Tibial nerve (tissue), 4 donors: Measurements from ENCODE around the gene EPHX1. TPM values are rescaled to one million over a fixed set of nuclear protein-coding genes. Genes with fewer than 3 reads are reported as not detected.

ENCODE experiments used
- DNase-seq, 2 donors: peaks; one replicate each; pipeline ENCODE4 v3.0.0-alpha.2; 2019; ENCODE audit warnings: low spot score in 2 of 2
- H3K27ac ChIP-seq, 4 donors: fragments of 200-600 bp; sonication (generic) in 3 of 4; one replicate each; pipeline ENCODE4 v1.5.1; 2017 to 2019; ENCODE audit warnings: mild to moderate bottlenecking in 1 of 4
- H3K27me3 ChIP-seq, 2 donors: fragments of 200-600 bp; sonication (generic) in 1 of 2; one replicate each; pipeline versions ENCODE4 v1.5.1 to v1.6.0; 2017 to 2019
- H3K36me3 ChIP-seq, 3 donors: fragments of 200-600 bp; sonication (generic); one replicate each; pipeline ENCODE4 v1.5.1; 2018 to 2019
- H3K4me1 ChIP-seq, 4 donors: fragments of 200-600 bp; sonication (generic) in 3 of 4; one replicate each; pipeline ENCODE4 v1.5.1; 2017 to 2019
- H3K4me3 ChIP-seq, 4 donors: fragments of 200-600 bp; sonication (generic) in 3 of 4; one replicate each; pipeline ENCODE4 v1.5.1; 2017 to 2019; ENCODE audit warnings: mild to moderate bottlenecking in 1 of 4, moderate library complexity in 1 of 4
- H3K9me3 ChIP-seq, 4 donors: fragments of 200-600 bp; sonication (generic) in 3 of 4; one replicate each; pipeline ENCODE4 v1.5.1; 2017 to 2019
- CTCF ChIP-seq, 5 experiments: fragments of 200-600 bp in 3 of 5; fragments of 450-650 bp in 2 of 5; sonication (generic) in 3 of 5; IDR thresholded peaks; one replicate each; pipeline ENCODE4 v1.5.1; 2016 to 2019; ENCODE audit warnings: antibody characterized with exemption in 5 of 5, mild to moderate bottlenecking in 3 of 5, moderate library complexity in 2 of 5
- EP300 ChIP-seq, 2 donors: sonication (generic); formaldehyde crosslinking; IDR thresholded peaks; one replicate each; pipeline ENCODE4 v1.6.1; 2017; ENCODE audit warnings: antibody characterized with exemption in 2 of 2, mild to moderate bottlenecking in 1 of 2
- POLR2A ChIP-seq, 2 donors: fragments of 450-650 bp; IDR thresholded peaks; one replicate each; pipeline ENCODE4 v1.6.1; 2017; ENCODE audit warnings: antibody characterized with exemption in 2 of 2, mild to moderate bottlenecking in 2 of 2, moderate library complexity in 2 of 2
- WGBS, 2 donors: methylation state at CpG; one replicate each; pipeline ENCODE4 v1.1.5; 2018; 5-methylcytosine and 5-hydroxymethylcytosine counted together
- total RNA-seq, 4 donors: library from RNA; depleted of rRNA; stranded (reverse); fragments of >200 nt; gene quantifications; one replicate each; pipeline ENCODE4 v1.1.0, GENCODE V29; 2016

EPHX1 gene
- total RNA-seq, 4 donors from 2014 or later: 80.1 to 203 (median 133) TPM

- Histone ChIP-seq H3K27ac (no peak overlapping the region), H3K36me3 (no peaks in the 10 kb centered on the region), H3K4me3 (no peak overlapping the region), H3K4me1 (no peaks in the 10 kb centered on the region), H3K9me3 (no peaks in the 10 kb centered on the region), H3K27me3 (peaks cover 0 to 11% of the 10 kb centered on the region in 2 donors)
- DNase-seq: no peak
- TF ChIP-seq CTCF (IDR thresholded peaks at IDR 0.05): no peak
- no peak for TF ChIP-seq EP300 (IDR thresholded peaks at IDR 0.05)
- WGBS, 2 donors: 82 to 89% methylated on average over 5 of the region's 5 CpGs
These were observed 79.8 kb downstream of the EPHX1 start for GRCh38 chr1:225889743-225890142.

- TF ChIP-seq POLR2A (IDR thresholded peaks at IDR 0.05) (no peak), EP300 (IDR thresholded peaks at IDR 0.05) (no peak), CTCF (IDR thresholded peaks at IDR 0.05) (no peak)
- no peaks in the 10 kb centered on the region for H3K9me3 ChIP-seq
- WGBS, 2 donors: 54 to 59% methylated on average over 5 to 6 of the region's 6 CpGs
- no peak overlapping the region for H3K27ac ChIP-seq
- H3K4me3 ChIP-seq: no peak overlapping the region
- no peak for DNase-seq
- peaks cover 0 to 11% of the 10 kb centered on the region in 2 donors for H3K27me3 ChIP-seq
- no peaks in the 10 kb centered on the region for H3K36me3 ChIP-seq
- no peaks in the 10 kb centered on the region for H3K4me1 ChIP-seq
These were observed 80.7 kb downstream of the EPHX1 start for GRCh38 chr1:225890346-225891228.

- Histone ChIP-seq H3K36me3 (no peaks in the 10 kb centered on the region), H3K27ac (no peak overlapping the region), H3K4me3 (no peak overlapping the region), H3K27me3 (peaks cover 0 to 11% of the 10 kb centered on the region in 2 donors), H3K4me1 (no peaks in the 10 kb centered on the region), H3K9me3 (no peaks in the 10 kb centered on the region)
- TF ChIP-seq POLR2A (IDR thresholded peaks at IDR 0.05) (no peak), CTCF (IDR thresholded peaks at IDR 0.05) (no peak), EP300 (IDR thresholded peaks at IDR 0.05) (no peak)
- 80 to 84% methylated on average over 14 of the region's 14 CpGs for WGBS, 2 donors
- DNase-seq: no peak
These were observed 81.5 kb downstream of the EPHX1 start for GRCh38 chr1:225891229-225891972.

GRCh38 chr1:225892307-225892706 lies 82.4 kb downstream of the EPHX1 start:
- no peak for DNase-seq
- H3K27ac ChIP-seq: no peak overlapping the region
- TF ChIP-seq CTCF (IDR thresholded peaks at IDR 0.05) (no peak), EP300 (IDR thresholded peaks at IDR 0.05) (no peak), POLR2A (IDR thresholded peaks at IDR 0.05) (no peak)

More at GRCh38 chr1:225892307-225892706, 82.4 kb downstream of the EPHX1 start:
- H3K27me3 ChIP-seq: peaks cover 0 to 7% of the 10 kb centered on the region in 2 donors
- no peaks in the 10 kb centered on the region for H3K9me3 ChIP-seq
- 89 to 96% methylated on average over 6 of the region's 6 CpGs for WGBS, 2 donors
- no peaks in the 10 kb centered on the region for H3K4me1 ChIP-seq
- H3K36me3 ChIP-seq: no peaks in the 10 kb centered on the region
- no peak overlapping the region for H3K4me3 ChIP-seq

Other genes starting within 250 kb of the EPHX1 start
- 10 to 100 TPM; 31.4 to 56.3 (median 45.3) TPM for gene ENAH, start 157.0 kb upstream of the EPHX1 start, total RNA-seq
- 100 to 1,000 TPM; 130 to 178 (median 146) TPM for gene SRP9, start 32.3 kb upstream of the EPHX1 start, total RNA-seq
- gene TMEM63A, start 72.3 kb downstream of the EPHX1 start, total RNA-seq: 10 to 100 TPM; 63.2 to 91.5 (median 66.7) TPM
- gene LEFTY1, start 79.0 kb downstream of the EPHX1 start, total RNA-seq: under 1 TPM in 1 of 4 donors, not detected in 3; 0.20 TPM
- 10 to 100 TPM; 54.2 to 80.8 (median 59.0) TPM for gene PYCR2, start 114.1 kb downstream of the EPHX1 start, total RNA-seq
- not detected for gene LEFTY2, start 131.1 kb downstream of the EPHX1 start, total RNA-seq
- gene SDE2, start 189.2 kb downstream of the EPHX1 start, total RNA-seq: 10 to 100 TPM; 15.0 to 27.5 (median 23.7) TPM